ENCODE results near the gene TNFRSF21. TPM values are rescaled to one million over a fixed set of nuclear protein-coding genes. Genes with fewer than 3 reads are reported as not detected.

The TNFRSF21 gene
- total RNA-seq, 2 experiments from 2014 or later: 28.1 to 36.5 TPM

- CTCF ChIA-PET (ENCODE audit: unreplicated experiment): no interaction called here
Observed at GRCh38 chr6:47195011-47195650, 114.6 kb downstream of the TNFRSF21 start.

DNA sequence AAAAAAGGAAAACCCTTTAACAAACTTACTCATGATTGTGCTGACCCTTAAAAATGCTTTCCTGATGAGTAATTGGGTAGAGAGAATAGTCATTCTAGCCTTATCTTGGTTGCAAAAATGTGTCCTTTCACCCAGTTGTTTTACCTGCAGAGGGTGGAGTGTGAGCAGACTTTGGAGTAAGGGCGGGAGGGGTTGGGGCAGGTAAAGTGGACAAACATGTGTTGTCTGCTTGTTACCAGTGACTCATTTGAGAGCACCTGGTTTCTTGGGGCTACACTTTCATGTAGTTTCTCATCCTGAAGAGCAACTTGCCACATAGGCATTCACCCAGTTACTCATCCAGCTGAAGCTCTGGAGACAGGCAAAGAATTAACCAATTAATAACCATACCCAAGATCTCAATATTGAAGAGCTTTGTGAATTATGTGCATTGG lies 121.1 kb downstream of the TNFRSF21 start:
- TF ChIP-seq EZH2phosphoT487 (IDR thresholded peaks at IDR 0.05; ENCODE audit: borderline replicate concordance, low read depth, low read length): no peak
- no peak for TF ChIP-seq CTCF (conservative IDR thresholded peaks at IDR 0.05; ENCODE audit: low read length)
- no TSS peak for BruUV-seq (replicated peaks)
- DNase-seq (ENCODE audit: low spot score): no peak
- Histone ChIP-seq H2AFZ (ENCODE audit: low read length) (no peak overlapping the region), H3K4me2 (ENCODE audit: low read length) (no peak overlapping the region), H3K9me2 (ENCODE audit: insufficient read depth, low read length) (no peaks in the 10 kb centered on the region), H3K4me1 (ENCODE audit: insufficient read depth, low read length, poor library complexity, severe bottlenecking) (no peaks in the 10 kb centered on the region), H3K4me3 (ENCODE audit: low read depth, low read length, poor library complexity, severe bottlenecking) (no peak overlapping the region), H3K36me3 (ENCODE audit: insufficient read depth, low read length) (no peaks in the 10 kb centered on the region), H4K20me1 (ENCODE audit: insufficient read depth, low read length) (no peaks in the 10 kb centered on the region), H3K9me3 (ENCODE audit: low read length) (no peaks in the 10 kb centered on the region), H3K27ac (ENCODE audit: low read depth, low read length, poor library complexity, severe bottlenecking) (no peak overlapping the region), H3K79me2 (ENCODE audit: insufficient read depth, low read depth, low read length) (no peaks in the 10 kb centered on the region)
- CTCF ChIA-PET (ENCODE audit: unreplicated experiment): no interaction called here
- intact Hi-C loops (cut with micrococcal nuclease; ENCODE audit: unreplicated experiment): no loop called here
- POLR2A ChIA-PET: interaction anchor here (0.9 to 1.0 kb wide), 3 partner anchors 9 to 1231 kb away, joined by 3 read pairs; no protein-coding TSS in a partner anchor

More at GRCh38 chr6:47195011-47195650, 114.6 kb downstream of the TNFRSF21 start:
- Histone ChIP-seq H3K36me3 (ENCODE audit: insufficient read depth, low read length) (no peaks in the 10 kb centered on the region), H3K9me3 (ENCODE audit: low read length) (no peaks in the 10 kb centered on the region), H2AFZ (ENCODE audit: low read length) (no peak overlapping the region), H3K27ac (ENCODE audit: low read depth, low read length, poor library complexity, severe bottlenecking) (no peak overlapping the region), H4K20me1 (ENCODE audit: insufficient read depth, low read length) (no peaks in the 10 kb centered on the region), H3K4me3 (ENCODE audit: low read depth, low read length, poor library complexity, severe bottlenecking) (no peak overlapping the region), H3K4me1 (ENCODE audit: insufficient read depth, low read length, poor library complexity, severe bottlenecking) (peaks cover 20% of the 10 kb centered on the region), H3K9me2 (ENCODE audit: insufficient read depth, low read length) (no peaks in the 10 kb centered on the region), H3K79me2 (ENCODE audit: insufficient read depth, low read depth, low read length) (no peaks in the 10 kb centered on the region), H3K4me2 (ENCODE audit: low read length) (no peak overlapping the region)
- BruUV-seq (replicated peaks): no TSS peak
- POLR2A ChIA-PET: interaction anchor here (1.4 to 1.9 kb wide), 2 partner anchors 9 to 12 kb away, joined by 3 read pairs; no protein-coding TSS in a partner anchor
- intact Hi-C loops (cut with micrococcal nuclease; ENCODE audit: unreplicated experiment): no loop called here
- TF ChIP-seq EZH2phosphoT487 (IDR thresholded peaks at IDR 0.05; ENCODE audit: borderline replicate concordance, low read depth, low read length) (no peak), CTCF (conservative IDR thresholded peaks at IDR 0.05; ENCODE audit: low read length) (no peak)
- DNase-seq (ENCODE audit: low spot score): no peak
